Upper lobe of right lung (tissue), 1 donor: ENCODE data around the gene MIEF1. TPM values are rescaled to one million over a fixed set of nuclear protein-coding genes. Genes with fewer than 3 reads are reported as not detected.

Source experiments
- ATAC-seq: fragments of 200-7000 bp; cut with Tn5 transposase; one replicate; pipeline ENCODE4 v1.9.1; 2020; ENCODE audit warnings: mild to moderate bottlenecking, moderate library complexity
- DNase-seq: peaks from one replicate; pipeline ENCODE4 v3.0.0-alpha.2; 2020
- H3K27ac ChIP-seq: fragments of 200-600 bp; one replicate; pipeline ENCODE4 v1.8.0; 2022
- H3K27me3 ChIP-seq: fragments of 200-600 bp; one replicate; pipeline ENCODE4 v1.8.0; 2022; ENCODE audit warnings: mild to moderate bottlenecking
- H3K36me3 ChIP-seq: fragments of 200-600 bp; one replicate; pipeline ENCODE4 v1.8.0; 2022
- H3K4me1 ChIP-seq: fragments of 200-600 bp; one replicate; pipeline ENCODE4 v1.8.0; 2022
- H3K4me3 ChIP-seq: fragments of 200-600 bp; one replicate; pipeline ENCODE4 v1.8.0; 2022; ENCODE audit warnings: mild to moderate bottlenecking
- H3K9me3 ChIP-seq: fragments of 200-600 bp; one replicate; pipeline ENCODE4 v1.8.0; 2022
- intact Hi-C: fragments of 100-400 bp; cut with DNase I; formaldehyde crosslinking; loops from one replicate; pipeline ENCODE4 v1.11.0; 2022
- total RNA-seq: library from RNA; stranded (reverse); fragmentation: NEBNext Ultra II Directional; extraction: Animal tissue kit (Norgen Biotek cat#: 25700); gene quantifications from one replicate; pipeline ENCODE4 v1.2.1, GENCODE V29; 2021
- TF ChIP-seq, protein P1 (sequence below): fragments of 200-600 bp; IDR thresholded peaks from one replicate; pipeline ENCODE4 v1.8.0; 2022; ENCODE audit warnings: antibody characterized with exemption
- donor health status: DM: no; HTN: yes; CAD: no; lungs with severe emphysema.

Gene MIEF1
- total RNA-seq, 1 donor from 2014 or later, result 24.3 TPM

DNA sequence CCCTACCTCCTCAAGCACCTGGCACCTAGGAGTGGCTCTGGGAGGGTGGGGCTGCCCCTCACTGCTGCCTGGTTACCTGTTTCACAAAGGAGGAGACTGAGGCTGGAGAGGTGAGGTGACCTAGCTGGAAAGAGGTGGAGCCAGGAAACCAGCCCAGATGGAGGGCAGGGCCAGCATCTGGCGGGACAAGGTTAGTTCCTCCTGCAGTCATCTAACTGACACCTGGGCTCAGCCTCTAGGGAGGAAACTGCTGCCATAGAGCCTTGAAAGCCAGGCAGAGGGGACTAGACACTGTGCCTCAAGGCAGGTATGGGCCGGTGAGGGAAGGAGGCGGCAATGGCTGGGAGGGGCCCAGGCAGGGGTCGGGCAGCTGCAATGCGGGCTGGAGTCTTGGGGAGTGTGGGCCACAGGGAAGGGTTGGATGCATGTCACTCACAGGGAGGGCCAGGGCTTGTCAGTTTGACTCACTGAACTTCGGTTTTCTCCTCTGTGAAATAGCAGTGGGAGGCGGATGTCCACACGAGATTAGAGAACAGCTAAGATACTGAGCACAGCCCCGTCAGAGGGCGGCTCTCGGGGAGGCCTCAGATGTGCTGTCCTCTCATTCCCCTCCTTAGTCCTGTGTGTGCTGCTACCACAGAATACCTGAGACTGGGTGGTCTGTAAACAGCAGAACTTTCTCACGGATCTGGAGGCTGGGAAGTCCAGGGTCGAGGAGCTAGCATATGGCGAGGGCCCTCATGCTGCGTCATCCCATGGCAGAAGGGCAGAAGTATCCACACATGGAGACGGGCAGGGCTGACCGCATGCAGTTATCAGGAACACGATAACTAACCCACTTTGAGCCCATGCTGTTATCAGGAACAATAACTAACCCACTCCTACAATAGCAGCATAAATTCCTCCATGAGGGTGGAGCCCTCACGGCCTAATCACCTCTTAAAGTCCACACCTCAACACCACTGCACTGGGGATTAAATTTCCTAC is 29.2 kb upstream of the MIEF1 start:
- peak; percentile 66 for ATAC-seq
- H3K9me3 ChIP-seq, result no peaks in the 10 kb centered on the region
- TF ChIP-seq, protein P1, sequence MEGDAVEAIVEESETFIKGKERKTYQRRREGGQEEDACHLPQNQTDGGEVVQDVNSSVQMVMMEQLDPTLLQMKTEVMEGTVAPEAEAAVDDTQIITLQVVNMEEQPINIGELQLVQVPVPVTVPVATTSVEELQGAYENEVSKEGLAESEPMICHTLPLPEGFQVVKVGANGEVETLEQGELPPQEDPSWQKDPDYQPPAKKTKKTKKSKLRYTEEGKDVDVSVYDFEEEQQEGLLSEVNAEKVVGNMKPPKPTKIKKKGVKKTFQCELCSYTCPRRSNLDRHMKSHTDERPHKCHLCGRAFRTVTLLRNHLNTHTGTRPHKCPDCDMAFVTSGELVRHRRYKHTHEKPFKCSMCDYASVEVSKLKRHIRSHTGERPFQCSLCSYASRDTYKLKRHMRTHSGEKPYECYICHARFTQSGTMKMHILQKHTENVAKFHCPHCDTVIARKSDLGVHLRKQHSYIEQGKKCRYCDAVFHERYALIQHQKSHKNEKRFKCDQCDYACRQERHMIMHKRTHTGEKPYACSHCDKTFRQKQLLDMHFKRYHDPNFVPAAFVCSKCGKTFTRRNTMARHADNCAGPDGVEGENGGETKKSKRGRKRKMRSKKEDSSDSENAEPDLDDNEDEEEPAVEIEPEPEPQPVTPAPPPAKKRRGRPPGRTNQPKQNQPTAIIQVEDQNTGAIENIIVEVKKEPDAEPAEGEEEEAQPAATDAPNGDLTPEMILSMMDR, result no peak
- H3K36me3 ChIP-seq, result no peaks in the 10 kb centered on the region
- H3K27me3 ChIP-seq, result no peaks in the 10 kb centered on the region
- H3K4me3 ChIP-seq, result peak overlapping the region; percentile 10
- intact Hi-C loops, result no loop called here
- H3K27ac ChIP-seq, result peak overlapping the region; percentile 77
- peaks cover 27% of the 10 kb centered on the region for H3K4me1 ChIP-seq
- peak; percentile 78 for DNase-seq

DNA sequence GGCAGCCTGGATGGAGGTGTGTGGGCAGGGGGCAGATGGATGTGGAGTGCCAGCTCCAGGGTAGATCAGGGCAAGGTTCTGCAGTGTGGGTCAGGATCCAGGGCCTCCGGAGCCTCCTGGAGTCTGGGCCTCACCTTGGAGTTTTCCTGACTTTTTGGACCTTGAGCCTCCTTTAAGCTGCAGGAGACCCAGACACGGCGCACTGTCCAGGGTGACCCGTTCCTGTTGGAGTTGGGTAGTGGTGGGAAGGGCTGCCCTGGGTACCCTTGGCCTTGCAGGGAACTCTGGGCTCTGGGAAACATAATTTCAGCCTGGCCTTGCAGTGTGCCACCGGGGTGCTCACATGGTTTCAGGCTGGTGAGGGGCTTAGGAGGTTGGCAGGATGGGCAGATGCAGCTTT is 28.2 kb upstream of the MIEF1 start:
- no peak for DNase-seq
- Histone ChIP-seq H3K27me3 (no peaks in the 10 kb centered on the region), H3K27ac (no peak overlapping the region), H3K4me3 (no peak overlapping the region), H3K36me3 (no peaks in the 10 kb centered on the region), H3K9me3 (no peaks in the 10 kb centered on the region), H3K4me1 (peaks cover 27% of the 10 kb centered on the region)
- intact Hi-C loops, result no loop called here
- TF ChIP-seq, protein P1, result no peak
- ATAC-seq, result no peak

DNA sequence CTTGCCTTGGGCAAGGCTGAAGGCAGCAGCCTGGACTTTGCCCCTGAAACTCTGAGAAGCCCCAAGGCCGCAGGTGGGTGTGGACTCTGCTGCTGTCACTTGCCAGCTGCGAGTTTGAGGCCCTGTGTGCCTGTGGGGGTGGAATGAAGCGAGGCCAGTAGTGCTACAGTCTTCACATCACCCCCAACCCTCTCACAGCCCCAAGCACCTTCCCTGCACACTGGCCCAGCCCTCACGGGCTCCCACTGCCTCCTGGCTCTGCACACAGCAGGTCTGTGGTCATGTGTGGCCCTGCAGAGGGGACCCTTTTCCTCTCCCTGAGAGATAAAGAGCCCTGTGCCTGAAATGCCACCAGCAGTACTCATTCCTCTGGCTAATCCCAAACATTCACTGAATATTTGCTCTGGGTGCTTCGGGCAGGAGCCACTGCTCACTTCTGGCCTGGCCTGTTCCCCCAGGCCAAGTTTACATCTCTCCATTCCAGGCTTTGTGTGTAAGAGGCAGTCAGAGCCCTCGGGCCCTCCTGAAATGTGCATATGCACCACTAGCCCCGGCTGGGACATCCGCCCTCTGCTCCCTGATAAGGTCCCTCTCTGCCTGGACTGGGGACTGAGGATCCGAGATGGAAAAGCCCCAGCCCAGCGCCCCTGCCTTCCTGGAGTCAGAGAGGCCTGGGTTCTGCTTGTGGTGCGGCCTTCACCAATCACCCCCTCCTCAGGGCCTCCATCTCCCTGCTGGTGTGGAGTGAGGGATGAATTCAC is 27.6 kb upstream of the MIEF1 start:
- no peaks in the 10 kb centered on the region for H3K27me3 ChIP-seq
- ATAC-seq, result no peak
- H3K4me3 ChIP-seq, result no peak overlapping the region
- TF ChIP-seq, protein P1, result no peak
- peaks cover 27% of the 10 kb centered on the region for H3K4me1 ChIP-seq
- no peaks in the 10 kb centered on the region for H3K36me3 ChIP-seq
- intact Hi-C loops, result no loop called here
- H3K27ac ChIP-seq, result peak overlapping the region; percentile 11
- H3K9me3 ChIP-seq, result no peaks in the 10 kb centered on the region
- DNase-seq, result no peak

DNA sequence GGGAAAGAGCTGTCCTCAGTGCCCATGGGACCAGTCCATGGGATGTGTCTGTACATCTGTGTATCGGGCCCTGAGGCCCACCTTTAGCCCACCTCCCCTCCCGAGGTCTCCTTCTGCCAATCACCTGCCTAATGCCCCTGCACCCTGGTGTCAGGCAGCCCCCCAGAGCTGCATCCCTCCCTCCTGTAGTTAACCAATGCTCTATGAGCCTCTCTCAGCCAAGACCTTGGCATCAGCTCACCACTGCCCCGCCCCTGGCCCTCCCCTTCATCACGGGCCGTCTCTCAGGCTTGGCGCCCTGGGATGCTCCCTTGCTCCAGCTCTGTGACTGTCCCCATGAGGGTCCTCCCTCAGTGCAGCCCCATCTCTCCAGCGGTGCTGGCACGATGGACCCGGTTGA is 26.8 kb upstream of the MIEF1 start:
- peaks cover 27% of the 10 kb centered on the region for H3K4me1 ChIP-seq
- H3K4me3 ChIP-seq, result no peak overlapping the region
- TF ChIP-seq, protein P1, result no peak
- no peaks in the 10 kb centered on the region for H3K9me3 ChIP-seq
- H3K27me3 ChIP-seq, result no peaks in the 10 kb centered on the region
- DNase-seq (no peak), ATAC-seq (no peak)
- intact Hi-C loops, result no loop called here
- H3K36me3 ChIP-seq, result no peaks in the 10 kb centered on the region
- H3K27ac ChIP-seq, result no peak overlapping the region

DNA sequence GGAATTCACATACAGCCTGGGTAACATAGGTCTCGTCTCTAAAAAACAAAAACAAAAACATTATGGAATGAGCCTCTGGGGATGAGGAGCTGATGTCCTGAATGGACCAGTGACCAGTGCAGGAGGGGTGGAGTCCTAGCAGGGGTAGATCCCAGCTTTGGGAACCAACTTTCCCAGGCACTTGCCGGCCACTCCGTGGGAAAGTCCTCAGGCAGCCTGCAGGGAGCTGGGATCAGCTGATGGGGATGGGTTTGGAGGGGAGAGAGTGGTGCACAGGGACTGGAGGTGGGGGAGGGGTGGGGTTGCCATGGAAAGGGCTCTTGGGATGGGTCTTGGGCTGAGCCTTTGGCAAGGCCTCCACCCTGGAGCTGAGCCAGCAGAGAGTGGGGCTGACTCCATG is 26.2 kb upstream of the MIEF1 start:
- H3K27me3 ChIP-seq, result no peaks in the 10 kb centered on the region
- H3K27ac ChIP-seq, result no peak overlapping the region
- H3K36me3 ChIP-seq, result no peaks in the 10 kb centered on the region
- no peak for ATAC-seq
- intact Hi-C loops, result no loop called here
- no peaks in the 10 kb centered on the region for H3K9me3 ChIP-seq
- TF ChIP-seq, protein P1, result no peak
- DNase-seq, result no peak
- H3K4me1 ChIP-seq, result peaks cover 24% of the 10 kb centered on the region
- no peak overlapping the region for H3K4me3 ChIP-seq
